Activated CD4-positive, alpha-beta memory T cell treated with anti-CD3 and anti-CD28 coated beads for 36 hours (primary cell): ENCODE measurements around the gene MAD1L1. TPM values are rescaled to one million over a fixed set of nuclear protein-coding genes. Genes with fewer than 3 reads are reported as not detected.

ENCODE experiments used
- CTCF ChIA-PET: fragments of 350-600 bp; sonication (Branson Sonifier 250); formaldehyde crosslinking; loops from one replicate; lab custom pipeline; 2021; ENCODE audit warnings: antibody characterized with exemption, inconsistent platforms; lab: Charles Lee
- POLR2A ChIA-PET: fragments of 350-600 bp; sonication (Branson Sonifier 250); formaldehyde crosslinking; loops from one replicate; lab custom pipeline; 2021; ENCODE audit warnings: antibody characterized with exemption; lab: Charles Lee
- DNase-seq: peaks from one replicate; pipeline ENCODE4 v3.0.0-alpha.2; 2020
- H3K27ac Mint-ChIP-seq: one replicate; pipeline ENCODE4 v1.8.0; 2021; ENCODE audit warnings: mixed read lengths
- H3K27me3 Mint-ChIP-seq: one replicate; pipeline ENCODE4 v1.8.0; 2021; ENCODE audit warnings: mixed read lengths
- H3K36me3 Mint-ChIP-seq: one replicate; pipeline ENCODE4 v1.8.0; 2021; ENCODE audit warnings: mixed read lengths
- H3K4me1 Mint-ChIP-seq: one replicate; pipeline ENCODE4 v1.8.0; 2021; ENCODE audit warnings: low read depth, mixed read lengths
- H3K4me3 Mint-ChIP-seq: one replicate; pipeline ENCODE4 v1.8.0; 2021; ENCODE audit warnings: mild to moderate bottlenecking, mixed read lengths
- H3K9me3 Mint-ChIP-seq: one replicate; pipeline ENCODE4 v1.8.0; 2021; ENCODE audit warnings: mixed read lengths
- intact Hi-C: fragments of 100-400 bp; cut with micrococcal nuclease; formaldehyde crosslinking; loops from one replicate; pipeline ENCODE4 v1.15.1; 2023
- total RNA-seq, 2 experiments: library from RNA; stranded (reverse); gene quantifications; one replicate each; pipeline ENCODE4 v1.2.3, GENCODE V29; 2021

Gene MAD1L1
- total RNA-seq, 2 experiments from 2014 or later = 44.4 to 47.8 TPM

DNA sequence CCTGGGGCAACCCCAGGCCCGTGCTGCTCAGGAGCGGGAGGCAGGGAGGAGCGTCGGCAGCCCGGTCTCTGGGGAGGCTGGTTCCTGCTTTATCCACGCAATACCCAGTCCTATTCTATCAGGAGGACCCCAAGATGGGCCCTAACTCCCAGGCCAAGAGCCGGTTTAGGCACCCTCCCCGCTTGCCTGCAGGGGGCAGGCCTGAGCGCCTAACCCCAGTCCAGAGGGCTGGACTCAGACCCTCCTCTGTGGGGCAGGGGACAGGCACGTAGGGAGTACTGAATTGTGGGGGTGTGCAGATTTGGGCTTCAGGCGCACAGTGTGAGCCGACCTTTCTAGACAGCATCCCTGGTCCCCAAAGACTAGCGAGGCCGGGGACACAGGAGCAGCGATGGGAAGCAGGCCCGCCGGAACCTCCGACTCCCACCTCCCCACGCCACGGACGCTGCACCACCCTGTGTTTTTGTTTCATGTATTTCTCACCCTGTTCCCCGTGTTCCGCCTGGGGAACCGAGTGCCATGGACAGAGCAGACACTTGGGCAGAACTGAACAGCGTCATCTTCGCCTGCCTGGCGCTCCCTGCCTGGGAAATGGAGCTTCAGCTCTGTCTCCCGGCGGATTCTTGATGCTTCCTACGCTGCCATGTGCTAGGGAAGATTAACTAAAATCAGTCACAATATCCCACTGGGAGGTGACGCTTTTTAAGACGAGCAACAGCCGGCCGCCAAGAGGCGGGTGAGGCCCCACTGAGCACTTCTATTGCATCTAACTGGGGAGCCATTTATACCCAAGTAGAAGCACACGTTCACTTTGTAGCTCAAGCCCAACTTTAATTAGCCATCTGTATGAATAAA is 14.6 kb upstream of the MAD1L1 start:
- no peak overlapping the region for H3K27ac Mint-ChIP-seq
- peaks cover 5% of the 10 kb centered on the region for H3K36me3 Mint-ChIP-seq
- peak; percentile 40 for DNase-seq
- H3K4me3 Mint-ChIP-seq = no peak overlapping the region
- POLR2A ChIA-PET = interaction anchor here (1.5 kb wide), 1 partner anchor 106 kb away, joined by 3 read pairs; no protein-coding TSS in a partner anchor
- intact Hi-C loops = loop anchor here (1.0 kb wide), 1 partner anchor 101 kb away; no protein-coding TSS in a partner anchor
- no peaks in the 10 kb centered on the region for H3K9me3 Mint-ChIP-seq
- peaks cover 21% of the 10 kb centered on the region for H3K4me1 Mint-ChIP-seq
- H3K27me3 Mint-ChIP-seq = no peaks in the 10 kb centered on the region
- CTCF ChIA-PET = interaction anchor here (0.8 to 2.5 kb wide), 3 partner anchors 101 to 537 kb away, joined by 3 to 19 read pairs (median 3); no protein-coding TSS in a partner anchor

DNA sequence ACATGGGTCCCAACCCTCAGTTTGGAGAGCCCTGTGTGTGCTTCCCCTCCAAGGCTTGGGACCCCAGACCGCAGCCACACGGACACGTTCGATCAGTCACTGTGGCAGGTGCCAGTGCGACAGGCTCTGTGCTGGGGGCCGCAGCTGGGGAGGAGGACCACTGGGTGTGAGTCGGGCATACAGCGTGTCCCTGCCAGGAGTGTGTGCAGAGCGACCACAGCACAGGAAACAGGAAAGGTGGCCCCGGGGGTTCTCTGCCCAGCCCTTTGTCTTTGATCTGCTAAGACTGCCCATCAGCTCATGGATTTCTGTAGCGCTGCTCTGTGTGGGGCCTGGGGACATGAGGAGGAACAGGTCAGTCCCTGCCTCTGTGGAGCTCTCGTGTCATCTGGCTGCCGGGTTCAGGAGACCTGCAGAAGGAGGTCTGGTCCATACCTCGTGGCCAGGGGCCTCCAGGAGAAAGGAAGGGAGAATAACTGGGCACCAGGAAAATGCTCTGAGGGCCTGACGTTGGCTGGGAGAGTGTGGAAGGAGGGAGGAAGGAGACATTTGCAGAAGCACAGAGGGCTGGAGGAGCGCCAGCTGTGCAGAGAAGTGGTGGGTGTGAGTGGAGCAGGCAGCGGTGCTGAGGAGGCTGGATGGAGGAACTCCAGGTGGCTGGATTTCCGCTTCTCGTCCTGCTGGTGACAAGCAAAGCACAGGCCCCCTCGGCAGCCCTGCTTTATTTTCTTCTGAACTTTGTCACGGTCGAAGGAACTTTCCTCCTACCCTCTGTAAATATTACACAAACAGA is 13.3 kb upstream of the MAD1L1 start:
- no peaks in the 10 kb centered on the region for H3K9me3 Mint-ChIP-seq
- no peak for DNase-seq
- ChIA-PET POLR2A (no interaction called here), CTCF (interaction anchor here (0.6 kb wide), 1 partner anchor 110 kb away, joined by 6 read pairs; no protein-coding TSS in a partner anchor)
- H3K27me3 Mint-ChIP-seq = no peaks in the 10 kb centered on the region
- peaks cover 21% of the 10 kb centered on the region for H3K4me1 Mint-ChIP-seq
- peaks cover 5% of the 10 kb centered on the region for H3K36me3 Mint-ChIP-seq
- H3K4me3 Mint-ChIP-seq = no peak overlapping the region
- intact Hi-C loops = no loop called here
- no peak overlapping the region for H3K27ac Mint-ChIP-seq

DNA sequence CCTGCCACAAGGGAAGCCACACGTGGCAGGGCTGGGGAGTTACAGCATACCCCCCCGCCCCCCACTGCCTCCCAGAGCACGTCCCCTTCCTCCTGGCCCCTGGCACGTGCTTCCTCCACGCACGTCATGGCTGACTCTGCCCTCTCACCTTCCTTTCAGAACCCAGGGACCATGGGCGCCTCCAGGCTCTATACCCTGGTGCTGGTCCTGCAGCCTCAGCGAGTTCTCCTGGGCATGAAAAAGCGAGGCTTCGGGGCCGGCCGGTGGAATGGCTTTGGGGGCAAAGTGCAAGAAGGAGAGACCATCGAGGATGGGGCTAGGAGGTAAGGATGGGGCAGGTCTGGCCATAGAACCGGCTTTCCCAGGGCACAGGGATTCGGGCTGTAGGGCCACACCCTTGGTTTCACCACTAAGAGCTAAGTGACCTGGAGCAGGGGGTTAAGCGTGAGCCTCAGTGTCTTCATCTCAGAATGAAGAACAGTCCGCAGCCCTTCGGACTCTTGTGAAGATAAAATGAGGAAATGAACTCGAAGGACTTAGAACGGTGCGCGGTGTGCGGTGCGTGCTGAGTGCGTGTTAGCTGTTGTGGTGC is 11.8 kb upstream of the MAD1L1 start:
- Mint-ChIP-seq H3K9me3 (no peaks in the 10 kb centered on the region), H3K27me3 (no peaks in the 10 kb centered on the region), H3K27ac (no peak overlapping the region), H3K4me1 (peaks cover 28% of the 10 kb centered on the region), H3K4me3 (no peak overlapping the region), H3K36me3 (peaks cover 5% of the 10 kb centered on the region)
- intact Hi-C loops = no loop called here
- CTCF ChIA-PET = no interaction called here
- DNase-seq = no peak
- POLR2A ChIA-PET = no interaction called here

DNA sequence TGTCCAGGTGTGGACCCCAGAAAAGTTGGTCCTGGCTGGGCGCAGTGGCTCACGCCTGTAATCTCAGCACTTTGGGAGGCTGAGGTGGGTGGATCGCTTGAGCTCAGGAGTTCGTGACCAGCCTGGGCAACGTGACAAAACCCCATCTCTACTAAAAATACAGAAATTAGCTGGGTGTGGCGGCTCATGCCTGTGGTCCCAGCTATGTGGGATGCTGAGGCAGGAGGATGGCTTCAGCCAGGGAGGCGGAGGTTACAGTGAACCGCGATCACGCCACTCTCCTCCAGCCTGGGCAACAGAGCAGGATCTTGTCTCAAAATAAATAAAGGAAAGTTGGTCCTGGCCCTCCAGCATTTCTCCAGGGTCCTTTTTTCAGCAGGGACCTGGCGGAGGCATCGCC is 10.7 kb upstream of the MAD1L1 start:
- intact Hi-C loops = loop anchor here (2.0 kb wide), 2 partner anchors 71 to 111 kb away; partner anchors contain the start of genes EIF3B and SNX8
- H3K4me3 Mint-ChIP-seq = peak overlapping the region; percentile 91
- no peaks in the 10 kb centered on the region for H3K9me3 Mint-ChIP-seq
- CTCF ChIA-PET = no interaction called here
- H3K27me3 Mint-ChIP-seq = no peaks in the 10 kb centered on the region
- POLR2A ChIA-PET = no interaction called here
- peaks cover 19% of the 10 kb centered on the region for H3K4me1 Mint-ChIP-seq
- no peak for DNase-seq
- peaks cover 6% of the 10 kb centered on the region for H3K36me3 Mint-ChIP-seq
- no peak overlapping the region for H3K27ac Mint-ChIP-seq

DNA sequence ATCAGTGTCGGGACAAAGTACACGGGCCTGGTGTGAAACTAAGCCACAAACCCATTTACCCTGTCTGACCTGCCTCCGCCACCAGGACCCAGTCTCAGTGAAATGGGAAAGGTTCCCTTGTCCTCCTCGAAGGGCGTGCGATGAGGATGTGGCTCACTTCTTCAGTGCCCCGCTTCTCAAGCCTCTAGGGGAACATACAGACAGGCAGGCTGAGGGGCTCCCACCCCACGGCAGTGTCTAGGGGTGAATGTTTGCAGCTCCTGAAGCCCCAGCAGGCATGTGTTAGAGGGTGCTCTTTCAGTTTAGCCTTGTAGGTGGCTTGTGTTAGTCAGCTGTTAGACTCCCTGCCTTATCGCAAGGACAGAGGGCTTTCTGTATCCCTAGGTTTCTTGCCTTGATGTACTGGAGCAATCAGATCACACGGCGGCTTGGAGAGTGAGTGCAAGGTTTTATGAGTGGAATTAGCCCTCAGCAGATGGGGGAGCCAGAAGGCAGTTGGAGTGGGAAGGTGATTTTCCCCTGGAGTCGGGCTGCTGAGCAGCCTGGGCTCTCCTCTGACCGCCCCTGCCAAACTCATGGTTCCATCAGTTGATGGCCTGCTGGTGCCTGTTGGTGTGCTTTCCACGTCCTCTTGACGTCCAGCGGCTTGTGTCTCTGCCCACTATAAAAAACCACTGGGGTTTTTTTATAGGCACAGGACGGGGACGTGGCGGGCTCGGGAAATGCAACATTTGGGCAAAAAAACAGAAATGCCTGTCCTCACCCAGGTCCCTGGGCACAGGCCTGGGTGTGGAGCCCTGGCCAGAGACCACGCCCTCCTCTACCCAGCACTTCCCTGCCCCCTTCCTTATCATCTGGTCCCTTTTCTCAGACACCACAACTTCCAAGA is 10.0 kb upstream of the MAD1L1 start:
- Mint-ChIP-seq H3K4me1 (peaks cover 17% of the 10 kb centered on the region), H3K9me3 (no peaks in the 10 kb centered on the region), H3K4me3 (peak overlapping the region; percentile 91), H3K27me3 (no peaks in the 10 kb centered on the region), H3K27ac (peak overlapping the region; percentile 88), H3K36me3 (peaks cover 7% of the 10 kb centered on the region)
- intact Hi-C loops = loop anchor here (1.0 to 2.0 kb wide), 3 partner anchors 10 to 112 kb away; partner anchors contain the start of genes EIF3B, MAD1L1 and SNX8
- DNase-seq = peak; percentile 51
- ChIA-PET POLR2A (interaction anchor here (1.3 to 2.3 kb wide), 3 partner anchors 11 to 111 kb away, joined by 3 to 12 read pairs (median 3); partner anchors contain the start of gene MAD1L1), CTCF (interaction anchor here (0.7 to 1.3 kb wide), 5 partner anchors 10 to 160 kb away, joined by 3 to 4 read pairs (median 3); partner anchors contain the start of genes CHST12 and MAD1L1)

DNA sequence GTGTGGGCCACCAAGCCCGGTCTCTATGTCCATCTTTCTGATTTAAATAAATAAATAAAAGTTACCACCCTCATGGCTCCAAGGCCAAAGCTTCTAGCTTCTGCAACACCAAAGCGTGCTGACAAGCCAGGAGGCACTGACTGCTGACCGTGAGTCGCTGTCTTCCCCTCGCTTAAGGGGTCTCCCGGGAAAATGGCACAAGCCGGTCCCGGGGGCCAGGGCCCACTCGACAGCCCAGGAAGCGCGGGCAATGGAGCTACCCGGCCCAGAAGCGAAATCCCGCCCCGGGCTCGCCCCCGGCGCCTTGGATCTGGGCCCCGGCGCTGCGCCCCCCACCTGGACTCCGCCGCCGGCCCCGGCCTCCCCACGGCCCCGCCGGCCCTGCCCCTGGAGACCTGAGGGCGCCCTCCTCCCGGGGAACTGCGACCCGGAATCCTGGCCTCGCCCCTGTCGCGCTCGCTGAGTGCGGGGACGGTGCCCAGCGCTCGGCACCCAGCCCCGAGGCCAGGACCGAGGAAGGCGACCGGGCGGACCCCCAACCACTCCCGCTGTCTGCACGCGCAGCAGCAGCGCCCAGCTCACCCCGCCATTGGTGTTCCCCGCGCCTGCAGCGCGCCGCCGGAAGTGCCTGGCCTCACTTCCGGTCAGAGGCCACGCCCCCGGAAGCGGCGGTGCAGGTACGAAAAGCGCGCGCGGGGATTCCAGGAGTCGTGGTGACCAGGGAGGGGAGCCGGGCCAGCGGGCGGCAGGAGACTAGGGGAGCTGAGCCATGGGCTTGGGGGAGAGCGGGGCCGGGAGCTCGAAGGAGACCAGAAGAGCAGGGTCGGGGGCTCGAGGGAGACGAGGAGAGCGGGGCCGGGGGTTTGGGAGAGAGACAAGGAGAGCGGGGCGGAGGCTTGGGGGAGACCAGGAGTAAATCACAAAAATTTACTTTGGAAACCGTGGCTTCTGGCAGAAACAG is 9.1 kb upstream of the MAD1L1 start, which contains the start of the genes MRM2 and NUDT1:
MRM2 (minus strand) TSS at position 626 of the 961 bp plus-strand sequence; CDS start at position 590, 36 bp downstream.
NUDT1 (plus strand) TSS at position 647 of the 961 bp plus-strand sequence. CDS start 2,349 bp downstream, outside the sequence.
- ChIA-PET CTCF (interaction anchor here (0.7 to 1.3 kb wide), 7 partner anchors 9 to 190 kb away, joined by 3 to 4 read pairs (median 3); partner anchors contain the start of genes CHST12 and MAD1L1), POLR2A (interaction anchor here (1.1 to 2.3 kb wide), 5 partner anchors 10 to 287 kb away, joined by 3 to 12 read pairs (median 3); partner anchors contain the start of gene MAD1L1)
- no peaks in the 10 kb centered on the region for H3K27me3 Mint-ChIP-seq
- H3K4me3 Mint-ChIP-seq = peak within 1 kb of the TSS; percentile 91
- intact Hi-C loops = loop anchor here (1.0 to 2.0 kb wide), 3 partner anchors 10 to 113 kb away; partner anchors contain the start of genes EIF3B, MAD1L1 and SNX8
- H3K27ac Mint-ChIP-seq = peak within 1 kb of the TSS; percentile 88
- H3K36me3 Mint-ChIP-seq = peaks cover 12% of the 10 kb centered on the region
- peaks cover 20% of the 10 kb centered on the region for H3K4me1 Mint-ChIP-seq
- H3K9me3 Mint-ChIP-seq = no peaks in the 10 kb centered on the region
- DNase-seq = peak; percentile 82

DNA sequence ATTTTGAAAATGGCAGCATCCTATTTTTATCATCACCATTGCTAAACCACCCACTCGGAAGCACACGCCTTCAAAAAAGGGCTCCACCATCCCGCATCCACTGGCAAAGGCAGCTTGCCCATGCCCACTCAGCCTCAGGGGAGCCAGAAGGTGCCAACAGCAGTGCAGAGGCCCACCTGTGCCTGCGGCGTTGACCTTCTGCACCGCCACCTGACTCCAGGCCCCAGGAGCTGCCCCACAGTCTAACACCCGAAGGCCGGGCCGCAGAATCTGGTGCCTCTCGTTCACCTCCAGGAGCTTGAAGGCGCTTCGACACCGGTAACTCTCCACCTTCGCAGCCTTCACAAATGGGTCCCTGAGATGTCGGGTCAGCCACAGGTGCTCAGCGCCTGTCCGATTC is 6.5 kb upstream of the MAD1L1 start:
- peaks cover 20% of the 10 kb centered on the region for H3K4me1 Mint-ChIP-seq
- no peak overlapping the region for H3K27ac Mint-ChIP-seq
- no peaks in the 10 kb centered on the region for H3K27me3 Mint-ChIP-seq
- ChIA-PET CTCF (no interaction called here), POLR2A (no interaction called here)
- H3K9me3 Mint-ChIP-seq = no peaks in the 10 kb centered on the region
- intact Hi-C loops = no loop called here
- peaks cover 23% of the 10 kb centered on the region for H3K36me3 Mint-ChIP-seq
- no peak for DNase-seq
- no peak overlapping the region for H3K4me3 Mint-ChIP-seq

DNA sequence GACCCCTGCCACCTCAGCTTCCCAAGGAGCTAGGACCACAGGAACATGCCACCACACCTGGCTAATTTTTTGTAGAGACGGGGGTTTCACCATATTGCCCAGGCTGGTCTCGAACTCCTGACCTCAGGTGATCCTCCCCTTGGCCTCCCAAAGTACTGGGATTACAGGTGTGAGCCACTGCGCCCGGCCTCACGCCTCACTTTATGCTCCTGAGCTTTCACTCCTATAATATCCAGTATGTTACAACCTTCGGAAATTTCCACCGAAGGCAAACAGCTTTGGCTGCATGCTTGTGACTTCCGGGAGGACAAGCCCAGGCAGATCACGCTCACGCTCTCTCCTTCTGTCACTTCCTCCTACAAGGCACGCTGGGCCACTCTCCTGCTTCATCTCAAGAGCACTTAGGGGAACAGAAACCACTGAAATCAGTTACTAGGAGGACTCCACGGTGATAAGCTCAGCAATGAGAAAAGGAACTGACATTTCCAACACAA is 4.4 kb upstream of the MAD1L1 start:
- H3K27ac Mint-ChIP-seq = peak overlapping the region; percentile 51
- no peak for DNase-seq
- ChIA-PET POLR2A (no interaction called here), CTCF (interaction anchor here (0.8 kb wide), 1 partner anchor 23 kb away, joined by 4 read pairs; no protein-coding TSS in a partner anchor)
- intact Hi-C loops = no loop called here
- no peaks in the 10 kb centered on the region for H3K27me3 Mint-ChIP-seq
- H3K9me3 Mint-ChIP-seq = no peaks in the 10 kb centered on the region
- peaks cover 20% of the 10 kb centered on the region for H3K4me1 Mint-ChIP-seq
- no peak overlapping the region for H3K4me3 Mint-ChIP-seq
- peaks cover 23% of the 10 kb centered on the region for H3K36me3 Mint-ChIP-seq

DNA sequence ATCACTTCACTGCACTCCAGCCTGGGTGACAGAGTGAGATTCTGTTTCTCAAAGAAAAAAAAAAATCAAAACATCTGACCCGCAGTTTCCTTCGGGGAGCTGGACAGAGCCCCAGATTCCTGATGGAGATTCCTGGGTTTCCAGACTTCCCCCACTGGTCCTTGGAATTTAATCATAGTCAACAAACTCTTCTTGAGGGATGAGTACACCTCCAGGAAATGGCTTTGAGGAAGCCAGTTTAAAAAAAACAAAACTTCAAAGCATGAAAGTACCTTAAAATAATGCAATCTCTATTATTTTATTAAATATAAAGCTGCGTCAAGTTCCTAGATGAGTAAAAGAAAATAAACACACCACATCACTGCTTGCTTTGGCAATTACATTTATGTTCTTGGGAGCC is 1.2 kb upstream of the MAD1L1 start:
- H3K36me3 Mint-ChIP-seq = peaks cover 24% of the 10 kb centered on the region
- no peak for DNase-seq
- no peaks in the 10 kb centered on the region for H3K9me3 Mint-ChIP-seq
- peaks cover 30% of the 10 kb centered on the region for H3K4me1 Mint-ChIP-seq
- H3K4me3 Mint-ChIP-seq = peak overlapping the region; percentile 50
- CTCF ChIA-PET = no interaction called here
- no peak overlapping the region for H3K27ac Mint-ChIP-seq
- POLR2A ChIA-PET = no interaction called here
- no peaks in the 10 kb centered on the region for H3K27me3 Mint-ChIP-seq
- intact Hi-C loops = no loop called here
